ENCODE data around the gene GAREM1. TPM values are rescaled to one million over a fixed set of nuclear protein-coding genes. Genes with fewer than 3 reads are reported as not detected.

The GAREM1 gene
- total RNA-seq, 1 experiment from 2014 or later, result 21.4 TPM

DNA sequence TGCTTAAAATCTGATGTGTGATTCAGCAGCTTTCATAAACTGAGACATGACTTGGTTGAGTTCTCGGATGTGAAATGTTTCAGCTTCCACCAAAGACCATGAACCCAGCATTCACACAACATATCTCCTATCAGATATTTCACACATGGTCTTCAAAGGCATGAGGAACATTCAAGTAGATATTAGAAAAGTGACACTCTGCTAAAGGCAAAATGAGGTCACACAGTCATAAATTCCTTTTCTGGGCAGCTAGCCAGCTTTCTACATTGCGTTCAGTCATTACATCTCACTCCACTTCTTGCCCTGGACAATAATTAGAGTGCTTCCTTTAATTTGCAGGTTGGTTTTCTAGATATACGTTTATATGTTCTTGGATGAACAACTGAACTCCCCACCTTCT, 96.7 kb downstream of the GAREM1 start:
- ChIA-PET CTCF (interaction anchor here (1.0 to 4.9 kb wide), 4 partner anchors 84 to 102 kb away, joined by 5 to 38 read pairs (median 6); partner anchors contain the start of gene GAREM1), POLR2A (interaction anchor here (0.7 to 6.0 kb wide), 12 partner anchors 10 to 157 kb away, joined by 3 to 105 read pairs (median 9); partner anchors contain the start of gene GAREM1)
- intact Hi-C loops (cut with micrococcal nuclease), result no loop called here
- no TSS peak for BruUV-seq (replicated peaks)
- DNase-seq (ENCODE audit: unreplicated experiment), result peak; percentile 73
- no peaks in the 10 kb centered on the region for H3K27me3 Mint-ChIP-seq (ENCODE audit: insufficient read depth, unreplicated experiment)
- H3K27ac Mint-ChIP-seq (ENCODE audit: low read depth, unreplicated experiment), result peak overlapping the region; percentile 98
- H3K36me3 Mint-ChIP-seq (ENCODE audit: insufficient read depth, unreplicated experiment), result peaks cover 10% of the 10 kb centered on the region
- TF ChIP-seq, protein P1, sequence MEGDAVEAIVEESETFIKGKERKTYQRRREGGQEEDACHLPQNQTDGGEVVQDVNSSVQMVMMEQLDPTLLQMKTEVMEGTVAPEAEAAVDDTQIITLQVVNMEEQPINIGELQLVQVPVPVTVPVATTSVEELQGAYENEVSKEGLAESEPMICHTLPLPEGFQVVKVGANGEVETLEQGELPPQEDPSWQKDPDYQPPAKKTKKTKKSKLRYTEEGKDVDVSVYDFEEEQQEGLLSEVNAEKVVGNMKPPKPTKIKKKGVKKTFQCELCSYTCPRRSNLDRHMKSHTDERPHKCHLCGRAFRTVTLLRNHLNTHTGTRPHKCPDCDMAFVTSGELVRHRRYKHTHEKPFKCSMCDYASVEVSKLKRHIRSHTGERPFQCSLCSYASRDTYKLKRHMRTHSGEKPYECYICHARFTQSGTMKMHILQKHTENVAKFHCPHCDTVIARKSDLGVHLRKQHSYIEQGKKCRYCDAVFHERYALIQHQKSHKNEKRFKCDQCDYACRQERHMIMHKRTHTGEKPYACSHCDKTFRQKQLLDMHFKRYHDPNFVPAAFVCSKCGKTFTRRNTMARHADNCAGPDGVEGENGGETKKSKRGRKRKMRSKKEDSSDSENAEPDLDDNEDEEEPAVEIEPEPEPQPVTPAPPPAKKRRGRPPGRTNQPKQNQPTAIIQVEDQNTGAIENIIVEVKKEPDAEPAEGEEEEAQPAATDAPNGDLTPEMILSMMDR (IDR thresholded peaks at IDR 0.05; ENCODE audit: unreplicated experiment), result no peak
- H3K4me3 Mint-ChIP-seq (ENCODE audit: unreplicated experiment), result no peak overlapping the region
- peaks cover 45% of the 10 kb centered on the region for H3K4me1 Mint-ChIP-seq (ENCODE audit: insufficient read depth, unreplicated experiment)
- no peaks in the 10 kb centered on the region for H3K9me3 Mint-ChIP-seq (ENCODE audit: unreplicated experiment)

DNA sequence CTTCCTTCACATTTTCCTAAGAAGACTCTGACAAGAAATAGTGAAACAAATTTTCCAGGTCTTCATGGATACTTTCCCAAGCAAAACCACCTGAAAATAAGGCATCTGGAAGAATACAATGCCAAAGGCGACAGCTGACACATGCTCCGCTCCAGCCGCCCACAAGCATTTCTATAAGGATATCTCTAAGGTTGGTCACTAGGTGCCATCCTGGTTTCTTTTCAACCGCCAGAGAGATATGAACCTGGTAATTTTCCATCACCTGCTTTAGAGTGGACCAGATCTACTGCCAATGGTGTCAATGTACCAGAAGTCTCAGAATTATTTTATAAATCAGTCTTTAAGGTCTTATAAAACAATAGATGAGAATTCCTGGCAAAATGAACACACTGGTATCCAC, 97.2 kb downstream of the GAREM1 start:
- H3K4me3 Mint-ChIP-seq (ENCODE audit: unreplicated experiment), result no peak overlapping the region
- no peak for DNase-seq (ENCODE audit: unreplicated experiment)
- H3K27me3 Mint-ChIP-seq (ENCODE audit: insufficient read depth, unreplicated experiment), result no peaks in the 10 kb centered on the region
- H3K4me1 Mint-ChIP-seq (ENCODE audit: insufficient read depth, unreplicated experiment), result peaks cover 45% of the 10 kb centered on the region
- H3K9me3 Mint-ChIP-seq (ENCODE audit: unreplicated experiment), result no peaks in the 10 kb centered on the region
- BruUV-seq (replicated peaks), result no TSS peak
- ChIA-PET POLR2A (interaction anchor here (0.7 to 6.0 kb wide), 15 partner anchors 10 to 158 kb away, joined by 3 to 105 read pairs (median 4); partner anchors contain the start of gene GAREM1), CTCF (interaction anchor here (0.7 to 4.9 kb wide), 8 partner anchors 9 to 176 kb away, joined by 3 to 38 read pairs (median 4); partner anchors contain the start of gene GAREM1)
- TF ChIP-seq, protein P1 (IDR thresholded peaks at IDR 0.05; ENCODE audit: unreplicated experiment), result no peak
- intact Hi-C loops (cut with micrococcal nuclease), result no loop called here
- peak overlapping the region; percentile 98 for H3K27ac Mint-ChIP-seq (ENCODE audit: low read depth, unreplicated experiment)
- H3K36me3 Mint-ChIP-seq (ENCODE audit: insufficient read depth, unreplicated experiment), result peaks cover 10% of the 10 kb centered on the region

DNA sequence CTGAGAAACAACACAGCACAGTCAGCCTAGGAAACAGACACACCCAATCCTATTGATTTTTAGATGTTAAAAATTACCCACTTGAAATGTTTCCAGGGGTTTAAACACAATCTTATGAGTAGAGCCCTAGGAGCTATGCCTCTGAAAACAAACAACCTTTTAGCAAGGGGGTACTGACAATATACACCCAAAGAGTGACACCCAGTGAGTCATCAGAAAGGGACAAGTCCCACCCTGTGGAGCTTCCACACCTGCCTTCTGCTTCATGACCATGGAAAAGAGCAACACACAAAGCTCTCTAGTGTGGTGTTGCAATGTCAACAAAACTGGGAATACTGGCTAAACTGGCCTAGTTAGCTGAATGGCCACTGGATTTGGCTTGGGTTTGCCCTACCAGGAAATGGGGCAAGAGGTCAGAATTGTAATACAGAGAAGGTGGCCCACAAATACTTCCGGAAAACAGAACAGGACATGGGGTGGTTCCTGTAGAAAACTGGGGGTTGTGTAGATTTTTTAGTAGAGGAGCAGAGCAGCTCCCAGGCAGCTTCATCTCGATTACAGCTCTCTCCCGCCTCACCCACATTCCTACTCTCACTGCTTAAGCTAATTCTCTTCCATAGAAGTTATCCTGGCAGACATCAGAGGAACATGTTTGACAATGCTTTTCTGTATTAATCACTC, 98.2 kb downstream of the GAREM1 start:
- H3K27ac Mint-ChIP-seq (ENCODE audit: low read depth, unreplicated experiment), result peak overlapping the region; percentile 98
- ChIA-PET POLR2A (interaction anchor here (0.8 to 6.0 kb wide), 15 partner anchors 9 to 170 kb away, joined by 3 to 105 read pairs (median 5); partner anchors contain the start of gene GAREM1), CTCF (interaction anchor here (0.5 to 4.9 kb wide), 11 partner anchors 8 to 176 kb away, joined by 3 to 38 read pairs (median 3); partner anchors contain the start of gene GAREM1)
- BruUV-seq (replicated peaks), result no TSS peak
- peaks cover 52% of the 10 kb centered on the region for H3K4me1 Mint-ChIP-seq (ENCODE audit: insufficient read depth, unreplicated experiment)
- DNase-seq (ENCODE audit: unreplicated experiment), result peak; percentile 87
- peaks cover 10% of the 10 kb centered on the region for H3K36me3 Mint-ChIP-seq (ENCODE audit: insufficient read depth, unreplicated experiment)
- intact Hi-C loops (cut with micrococcal nuclease), result no loop called here
- TF ChIP-seq, protein P1 (IDR thresholded peaks at IDR 0.05; ENCODE audit: unreplicated experiment), result no peak
- H3K27me3 Mint-ChIP-seq (ENCODE audit: insufficient read depth, unreplicated experiment), result no peaks in the 10 kb centered on the region
- H3K9me3 Mint-ChIP-seq (ENCODE audit: unreplicated experiment), result no peaks in the 10 kb centered on the region
- H3K4me3 Mint-ChIP-seq (ENCODE audit: unreplicated experiment), result no peak overlapping the region

DNA sequence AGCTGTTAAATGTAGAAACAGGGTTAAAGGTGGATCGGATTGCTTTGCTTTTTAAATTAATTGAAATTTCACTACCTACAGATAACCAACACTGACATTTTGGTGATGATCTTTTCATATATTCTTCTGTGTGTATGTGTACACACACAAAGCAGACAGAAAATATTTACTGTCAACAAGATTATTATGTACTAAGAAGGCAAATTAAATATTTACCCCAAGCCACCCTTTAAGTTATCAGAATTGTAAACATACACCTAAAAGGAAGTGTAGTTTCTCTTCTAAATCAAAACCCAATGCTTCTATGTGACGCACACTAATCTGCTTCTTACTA, 98.7 kb downstream of the GAREM1 start:
- no peaks in the 10 kb centered on the region for H3K27me3 Mint-ChIP-seq (ENCODE audit: insufficient read depth, unreplicated experiment)
- CTCF ChIA-PET, result interaction anchor here (0.5 to 4.9 kb wide), 7 partner anchors 8 to 170 kb away, joined by 3 to 38 read pairs (median 6); partner anchors contain the start of gene GAREM1

More for the DNA sequence above, 98.7 kb downstream of the GAREM1 start:
- BruUV-seq (replicated peaks), result TSS peak; percentile 62
- DNase-seq (ENCODE audit: unreplicated experiment), result no peak
- Mint-ChIP-seq H3K36me3 (ENCODE audit: insufficient read depth, unreplicated experiment) (peaks cover 10% of the 10 kb centered on the region), H3K27ac (ENCODE audit: low read depth, unreplicated experiment) (peak overlapping the region; percentile 98), H3K4me1 (ENCODE audit: insufficient read depth, unreplicated experiment) (peaks cover 52% of the 10 kb centered on the region), H3K4me3 (ENCODE audit: unreplicated experiment) (no peak overlapping the region), H3K9me3 (ENCODE audit: unreplicated experiment) (no peaks in the 10 kb centered on the region)
- intact Hi-C loops (cut with micrococcal nuclease), result no loop called here
- TF ChIP-seq, protein P1 (IDR thresholded peaks at IDR 0.05; ENCODE audit: unreplicated experiment), result no peak
- POLR2A ChIA-PET, result interaction anchor here (0.7 to 6.0 kb wide), 15 partner anchors 9 to 923 kb away, joined by 3 to 105 read pairs (median 5); partner anchors contain the start of gene GAREM1
